Liver (tissue), 3 donors: ENCODE results near the gene TSPAN18.

ENCODE experiments used
- ATF3 ChIP-seq: IDR thresholded peaks from 2 replicates; pipeline ENCODE4 v1.6.1; 2016; ENCODE audit warnings: antibody characterized with exemption
- CTCF ChIP-seq: fragments of 150-350 bp; IDR thresholded peaks from 2 replicates; pipeline ENCODE4 v1.5.1; 2017; ENCODE audit warnings: improper control_type of control experiment, low read depth, low read length; ENCODE audit not compliant: missing input control
- EGR1 ChIP-seq, 2 donors: IDR thresholded peaks; 2 replicates each; pipeline ENCODE4 v1.6.1; 2016 to 2018; ENCODE audit warnings: antibody characterized with exemption in 2 of 2, low read depth in 2 of 2
- JUND ChIP-seq, 2 donors: IDR thresholded peaks; 2 replicates each; pipeline ENCODE4 v1.6.1; 2016; ENCODE audit warnings: antibody characterized with exemption in 2 of 2
- MAX ChIP-seq: IDR thresholded peaks from 2 replicates; pipeline ENCODE4 v1.6.1; 2016; ENCODE audit warnings: antibody characterized with exemption
- REST ChIP-seq: IDR thresholded peaks from 2 replicates; pipeline ENCODE4 v1.6.1; 2016; ENCODE audit warnings: antibody characterized with exemption, mild to moderate bottlenecking
- SP1 ChIP-seq: IDR thresholded peaks from 2 replicates; pipeline ENCODE4 v1.6.1; 2018; ENCODE audit warnings: antibody characterized with exemption, mild to moderate bottlenecking
- TAF1 ChIP-seq: conservative IDR thresholded peaks from 2 replicates; pipeline ENCODE4 v1.6.1; 2016; ENCODE audit warnings: antibody characterized with exemption, mild to moderate bottlenecking
- YY1 ChIP-seq: IDR thresholded peaks from 2 replicates; pipeline ENCODE4 v1.6.1; 2016; ENCODE audit warnings: antibody characterized with exemption, mild to moderate bottlenecking
- ZBTB33 ChIP-seq: IDR thresholded peaks from 2 replicates; pipeline ENCODE4 v1.6.1; 2016; ENCODE audit warnings: antibody characterized with exemption
- donor health status: healthy.
- donor health status: healthy.

- TF ChIP-seq YY1 (no peak), CTCF (no peak), SP1 (no peak), TAF1 (no peak), ATF3 (no peak), REST (no peak), MAX (no peak), EGR1 (IDR thresholded peaks at IDR 0.05; ENCODE audit: low read depth in 2 of 2) (no peak), JUND (IDR thresholded peaks at IDR 0.05) (no peak), ZBTB33 (no peak)
These were observed 23.9 kb upstream of the TSPAN18 start for GRCh38 chr11:44702889-44703288.
